HG02885 (cell line): ENCODE data around the gene MAP1B.
"Not testable (repeated sequence)": the region's sequence is repeated elsewhere in the genome, so short reads cannot be mapped to it uniquely, and the experiment has no call there.

Experiments used
- ATAC-seq: cut with Tn5 transposase; IDR thresholded peaks from one replicate; pipeline ENCODE4 v1.9.1; 2021; ENCODE audit warnings: mild to moderate bottlenecking; ENCODE audit not compliant: unreplicated experiment, poor library complexity

The MAP1B gene

GRCh38 chr5:72107131-72107900, at the start of gene MAP1B:
TSS of gene MAP1B (plus strand) at chr5:72107475. CDS start at chr5:72107532, 57 bp downstream.
- ATAC-seq: peak; percentile 31

GRCh38 chr5:72057816-72058215, 49.5 kb upstream of the MAP1B start:
- ATAC-seq: no peak

GRCh38 chr5:72063219-72063819, 44.0 kb upstream of the MAP1B start:
- ATAC-seq: no peak

- no peak for ATAC-seq
Observed at GRCh38 chr5:72064801-72065570, 42.3 kb upstream of the MAP1B start.

GRCh38 chr5:72065751-72066255, 41.5 kb upstream of the MAP1B start:
- no peak for ATAC-seq

- ATAC-seq: no peak
Observed at GRCh38 chr5:72066705-72067107, 40.6 kb upstream of the MAP1B start.

GRCh38 chr5:72067682-72068470, 39.4 kb upstream of the MAP1B start:
- no peak for ATAC-seq

- ATAC-seq: no peak
Observed at GRCh38 chr5:72070529-72070928, 36.7 kb upstream of the MAP1B start.

- no peak for ATAC-seq
Observed at GRCh38 chr5:72071906-72072305, 35.4 kb upstream of the MAP1B start.

- ATAC-seq: no peak
Observed at GRCh38 chr5:72074251-72074650, 33.0 kb upstream of the MAP1B start.

- no peak for ATAC-seq
Observed at GRCh38 chr5:72075461-72075860, 31.8 kb upstream of the MAP1B start.

- ATAC-seq: no peak
Observed at GRCh38 chr5:72076621-72077300, 30.5 kb upstream of the MAP1B start.

- ATAC-seq: no peak
Observed at GRCh38 chr5:72077390-72077789, 29.9 kb upstream of the MAP1B start.

- no peak for ATAC-seq
Observed at GRCh38 chr5:72079288-72079687, 28.0 kb upstream of the MAP1B start.

GRCh38 chr5:72082048-72082447, 25.2 kb upstream of the MAP1B start:
- no peak for ATAC-seq

GRCh38 chr5:72084876-72085275, 22.4 kb upstream of the MAP1B start:
- ATAC-seq: no peak

- ATAC-seq: no peak
Observed at GRCh38 chr5:72085319-72085718, 22.0 kb upstream of the MAP1B start.

- not testable (repeated sequence) for ATAC-seq
Observed at GRCh38 chr5:72089713-72090112, 17.6 kb upstream of the MAP1B start.

- ATAC-seq: no peak
Observed at GRCh38 chr5:72092074-72092473, 15.2 kb upstream of the MAP1B start.

- no peak for ATAC-seq
Observed at GRCh38 chr5:72093217-72093616, 14.1 kb upstream of the MAP1B start.
